ENCODE measurements around the gene JDP2.

JDP2 gene

DNA sequence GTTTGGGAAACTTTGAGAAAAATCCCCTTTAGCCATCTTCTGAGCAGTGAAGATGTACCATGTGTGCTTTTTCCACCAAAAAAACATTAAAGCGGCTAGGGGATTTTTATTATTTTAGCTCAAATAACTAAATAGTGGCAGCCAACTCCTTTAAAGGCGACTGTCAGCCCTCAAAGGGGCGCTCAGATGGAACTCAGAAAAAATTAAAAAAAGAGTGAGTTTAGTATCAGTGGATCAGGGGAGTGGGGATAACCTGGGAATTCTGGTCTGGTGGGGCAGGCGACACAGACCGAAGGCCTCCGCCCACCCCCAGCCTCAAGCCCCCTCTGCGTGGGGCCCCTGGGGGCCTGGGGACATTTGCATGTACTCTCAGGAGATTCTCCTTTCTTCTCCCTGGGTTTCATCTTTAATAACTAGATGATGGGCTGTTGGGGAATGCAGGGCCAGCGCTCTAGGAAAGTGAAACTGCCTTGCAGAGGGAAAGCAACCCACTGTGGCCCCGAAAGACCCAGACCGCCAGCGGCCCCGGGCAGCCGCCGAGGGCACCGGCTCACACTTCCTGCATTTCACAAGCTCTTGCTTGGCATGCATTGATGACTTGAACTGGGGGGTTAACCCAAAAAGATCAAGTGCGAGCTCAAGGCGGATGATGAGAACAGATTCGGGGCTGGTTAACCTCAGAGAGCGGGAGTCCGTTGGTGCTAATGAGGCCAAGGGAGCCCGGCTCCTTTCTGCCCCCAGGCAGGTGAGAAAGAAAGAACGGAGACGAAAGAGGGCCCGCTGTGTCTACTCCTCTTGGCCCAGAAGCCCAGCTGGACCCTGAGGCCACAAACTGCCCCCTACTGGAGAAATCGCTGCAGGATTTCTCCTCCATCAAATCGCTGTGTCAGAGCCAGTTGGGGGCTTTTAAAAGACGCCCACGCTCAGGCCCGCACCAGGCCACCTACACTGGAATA lies 87.1 kb downstream of the JDP2 start:
- no peak for DNase-seq (ENCODE audit: low read depth)

- DNase-seq (ENCODE audit: low read depth): no peak
Measured at GRCh38 chr14:75515629-75515996, 87.8 kb downstream of the JDP2 start.

DNA sequence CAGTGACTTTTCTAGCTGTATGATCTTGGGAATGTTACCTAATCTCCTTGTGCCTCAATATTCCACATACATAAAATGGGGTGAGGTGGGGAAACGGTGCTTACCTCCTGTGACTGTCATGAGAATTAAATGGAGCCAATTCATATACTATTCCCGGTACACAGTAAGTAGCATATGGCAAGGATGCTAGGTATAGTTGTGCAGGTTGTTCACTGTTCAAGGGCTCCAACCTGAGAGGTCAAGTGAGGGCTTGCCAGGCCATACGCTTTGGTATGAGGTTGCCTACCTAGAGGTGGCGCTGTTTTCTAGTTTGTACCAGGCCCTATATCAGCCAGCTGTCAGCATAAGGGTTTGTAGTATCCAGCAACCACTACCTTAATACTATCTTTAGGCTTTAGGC lies 90.8 kb downstream of the JDP2 start:
- peak; percentile 51 for DNase-seq (ENCODE audit: low read depth)

DNA sequence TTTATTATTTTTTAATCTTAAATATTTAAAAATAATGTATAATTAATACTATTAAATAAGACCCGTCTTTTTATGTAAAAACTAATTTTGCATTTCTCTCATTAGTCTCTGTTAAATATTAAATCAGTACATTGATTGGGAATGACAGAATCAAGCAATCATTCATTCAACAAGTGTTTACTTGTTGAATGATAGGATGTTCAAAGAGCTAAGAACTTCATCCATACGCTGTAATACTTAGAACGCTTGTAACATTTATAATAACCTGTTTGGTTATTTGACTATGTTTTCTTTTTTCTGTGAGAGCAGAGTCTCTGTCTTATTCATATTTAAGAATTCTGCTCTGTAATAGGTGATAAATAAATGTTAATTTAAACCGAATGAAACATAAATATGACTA lies 91.6 kb downstream of the JDP2 start:
- no peak for DNase-seq (ENCODE audit: low read depth)

- peak; percentile 31 for DNase-seq (ENCODE audit: low read depth)
Measured at GRCh38 chr14:75519826-75520728, 92.3 kb downstream of the JDP2 start.

DNA sequence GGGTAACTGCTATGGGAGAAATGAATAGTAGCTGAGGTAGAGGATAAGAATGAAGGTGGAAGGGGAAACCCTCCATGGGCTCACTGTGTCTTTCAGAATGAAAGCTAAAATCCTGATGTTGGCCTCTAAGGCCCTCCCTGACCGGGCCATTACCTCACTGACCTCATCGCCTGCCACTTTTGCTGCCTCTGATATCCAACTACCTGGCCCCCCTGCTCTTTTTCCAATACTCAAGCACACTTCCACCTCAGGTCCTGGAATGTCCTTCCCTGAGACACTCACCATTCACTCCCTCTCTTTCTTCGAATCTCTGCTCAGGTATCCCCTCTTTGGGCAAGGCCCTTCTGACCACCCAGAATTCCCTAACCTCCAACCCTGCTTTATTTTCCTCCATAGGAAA lies 93.0 kb downstream of the JDP2 start:
- DNase-seq (ENCODE audit: low read depth): no peak

DNA sequence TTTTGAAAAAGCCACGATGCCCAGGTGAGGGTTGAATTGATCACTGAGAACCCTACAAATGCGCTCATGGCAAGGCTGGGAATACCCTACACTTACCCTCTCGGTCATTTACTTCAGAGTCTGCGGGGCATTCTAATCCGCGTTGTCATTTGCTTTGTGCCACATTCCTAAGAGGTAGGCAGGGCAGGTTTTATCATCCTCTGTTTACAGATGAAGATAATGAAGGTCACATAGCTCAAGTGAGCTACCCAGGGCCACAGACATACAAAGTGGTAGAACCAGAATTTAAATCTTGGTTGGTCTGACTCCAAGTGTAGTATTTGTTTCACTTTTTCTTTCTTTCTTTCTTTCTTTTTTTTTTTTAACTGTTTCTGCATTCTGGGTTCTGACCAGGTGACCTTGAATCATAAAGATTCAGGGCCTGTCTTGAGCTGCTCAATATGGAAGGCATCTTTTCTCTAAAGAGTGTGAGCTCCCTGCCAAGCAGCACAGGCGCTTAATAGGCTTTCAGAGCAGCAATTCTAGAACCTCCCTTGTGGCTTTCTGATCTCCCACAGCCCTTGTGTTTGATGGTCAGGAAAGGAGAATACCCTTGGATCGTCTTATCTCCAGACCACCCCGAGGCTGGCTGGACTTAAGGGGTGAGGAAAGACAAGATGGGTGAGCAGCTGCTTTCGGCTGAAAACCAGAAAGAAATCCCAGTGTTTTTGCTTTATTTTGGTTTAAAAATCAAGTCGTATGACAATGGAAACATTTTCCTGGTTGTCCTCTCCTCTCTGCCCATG lies 93.8 kb downstream of the JDP2 start:
- DNase-seq (ENCODE audit: low read depth): no peak

DNA sequence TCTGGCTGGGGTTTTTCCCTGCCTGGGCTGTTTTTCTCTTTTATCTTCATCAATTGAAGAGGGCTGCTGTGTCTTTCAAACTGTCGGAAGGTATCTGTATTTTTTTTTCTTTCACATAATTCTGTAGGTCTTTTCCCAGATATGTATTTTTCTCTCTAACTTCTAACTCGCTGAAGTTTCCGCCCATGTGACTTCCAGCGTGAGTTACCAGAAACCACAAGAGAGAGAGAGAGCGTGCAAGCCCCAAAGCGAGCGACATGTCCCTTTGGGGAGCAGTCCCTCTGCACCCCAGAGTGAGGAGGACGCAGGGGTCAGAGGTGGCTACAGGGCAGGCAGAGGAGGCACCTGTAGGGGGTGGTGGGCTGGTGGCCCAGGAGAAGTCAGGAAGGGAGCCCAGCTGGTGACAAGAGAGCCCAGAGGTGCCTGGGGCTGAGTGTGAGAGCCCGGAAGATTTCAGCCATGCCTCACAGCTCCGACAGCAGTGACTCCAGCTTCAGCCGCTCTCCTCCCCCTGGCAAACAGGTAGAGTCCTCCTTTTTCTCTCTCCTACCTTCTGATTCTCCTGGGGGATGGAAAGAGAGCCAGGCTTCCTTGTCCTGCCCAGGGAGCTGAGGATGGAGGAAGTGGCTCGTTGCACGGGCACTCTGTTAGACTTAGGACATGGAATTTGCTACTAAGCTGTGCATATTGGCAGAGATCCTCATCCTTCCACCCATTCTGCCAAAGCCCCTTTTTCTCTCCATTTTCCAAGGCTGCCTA lies 94.6 kb downstream of the JDP2 start, which contains the start of gene BATF:
Gene BATF, plus strand, starts transcription at position 246 of the 759 bp plus-strand sequence. Its CDS starts 214 bp downstream, at position 460.
- DNase-seq (ENCODE audit: low read depth): no peak

- DNase-seq (ENCODE audit: low read depth): no peak
Measured at GRCh38 chr14:75522983-75523318, 95.1 kb downstream of the JDP2 start.

All from ELR (cell line).